Kidney epithelial cell (primary cell): ENCODE measurements around the gene USHBP1. TPM values are rescaled to one million over a fixed set of nuclear protein-coding genes. Genes with fewer than 3 reads are reported as not detected.

ENCODE experiments used
- DNase-seq: peaks from one replicate; pipeline ENCODE4 v3.0.0-alpha.2; 2010; ENCODE audit warnings: low read depth
- H3K27me3 ChIP-seq: 2 replicates; pipeline ENCODE4 v1.6.0; 2011; ENCODE audit warnings: low read length; ENCODE audit not compliant: control insufficient read depth, insufficient read depth
- H3K36me3 ChIP-seq: 2 replicates; pipeline ENCODE4 v1.5.1; 2011; ENCODE audit warnings: low read length; ENCODE audit not compliant: control insufficient read depth, insufficient read depth
- H3K4me3 ChIP-seq: 2 replicates; pipeline ENCODE4 v1.5.1; 2011; ENCODE audit warnings: low read depth, mild to moderate bottlenecking, control low read depth, low read length
- total RNA-seq: library from RNA; depleted of rRNA; stranded (reverse); fragments of >200 nt; gene quantifications from 2 replicates; pipeline ENCODE4 v1.2.3, GENCODE V29; 2015
- TF ChIP-seq, protein P1 (sequence below): IDR thresholded peaks from 2 replicates; pipeline ENCODE4 v1.5.1; 2011; ENCODE audit warnings: mild to moderate bottlenecking, moderate library complexity, low read length, control low read depth, inconsistent platforms; ENCODE audit not compliant: insufficient read depth, poor library complexity, severe bottlenecking

USHBP1 gene
- total RNA-seq, 1 donor from 2014 or later, result 0.29 TPM

DNA sequence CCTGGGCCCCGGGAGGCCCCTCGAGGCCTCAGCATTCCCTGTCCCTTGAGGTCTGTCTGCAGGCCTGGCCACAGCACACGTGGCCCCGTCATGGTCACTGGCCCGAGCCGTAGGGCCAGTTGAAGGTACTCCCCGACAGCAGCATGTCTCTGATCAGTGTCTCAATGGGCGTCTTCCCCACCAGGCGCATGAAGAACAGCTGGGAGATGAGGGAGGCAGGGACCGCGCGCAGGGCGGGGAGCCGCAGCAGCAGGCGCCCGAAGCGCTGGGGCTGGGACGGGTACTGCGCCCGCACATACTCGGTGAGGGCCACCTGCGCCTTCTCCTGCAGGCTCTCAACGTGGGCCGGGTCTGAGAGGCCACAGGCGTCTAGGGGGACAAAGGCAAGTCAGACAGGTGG is 32.3 kb downstream of the USHBP1 start:
- Histone ChIP-seq H3K27me3 (no peaks in the 10 kb centered on the region), H3K4me3 (no peak overlapping the region), H3K36me3 (peaks cover 6% of the 10 kb centered on the region)
- no peak for DNase-seq
- TF ChIP-seq, protein P1, sequence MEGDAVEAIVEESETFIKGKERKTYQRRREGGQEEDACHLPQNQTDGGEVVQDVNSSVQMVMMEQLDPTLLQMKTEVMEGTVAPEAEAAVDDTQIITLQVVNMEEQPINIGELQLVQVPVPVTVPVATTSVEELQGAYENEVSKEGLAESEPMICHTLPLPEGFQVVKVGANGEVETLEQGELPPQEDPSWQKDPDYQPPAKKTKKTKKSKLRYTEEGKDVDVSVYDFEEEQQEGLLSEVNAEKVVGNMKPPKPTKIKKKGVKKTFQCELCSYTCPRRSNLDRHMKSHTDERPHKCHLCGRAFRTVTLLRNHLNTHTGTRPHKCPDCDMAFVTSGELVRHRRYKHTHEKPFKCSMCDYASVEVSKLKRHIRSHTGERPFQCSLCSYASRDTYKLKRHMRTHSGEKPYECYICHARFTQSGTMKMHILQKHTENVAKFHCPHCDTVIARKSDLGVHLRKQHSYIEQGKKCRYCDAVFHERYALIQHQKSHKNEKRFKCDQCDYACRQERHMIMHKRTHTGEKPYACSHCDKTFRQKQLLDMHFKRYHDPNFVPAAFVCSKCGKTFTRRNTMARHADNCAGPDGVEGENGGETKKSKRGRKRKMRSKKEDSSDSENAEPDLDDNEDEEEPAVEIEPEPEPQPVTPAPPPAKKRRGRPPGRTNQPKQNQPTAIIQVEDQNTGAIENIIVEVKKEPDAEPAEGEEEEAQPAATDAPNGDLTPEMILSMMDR, result no peak

DNA sequence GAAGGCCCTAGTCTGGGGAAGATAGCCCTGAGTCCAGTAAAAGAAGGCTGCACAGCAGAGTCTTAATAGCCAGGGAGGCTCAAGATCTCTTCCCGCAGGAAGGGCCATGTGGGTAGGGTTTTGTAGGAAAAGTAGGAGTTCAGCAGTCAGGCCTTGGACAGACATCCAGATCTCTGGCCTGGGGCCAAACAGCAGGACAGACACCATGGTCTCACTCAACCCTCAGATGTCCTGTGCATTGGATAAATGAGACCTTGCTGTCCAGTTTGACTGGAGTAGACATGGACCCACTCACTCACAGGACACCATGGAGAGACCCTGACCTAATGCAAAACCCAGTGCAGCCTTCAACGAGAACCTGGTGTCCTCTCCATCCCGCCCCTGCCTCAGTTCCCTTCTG is 34.7 kb downstream of the USHBP1 start:
- TF ChIP-seq, protein P1, result no peak
- no peak for DNase-seq
- peaks cover 5% of the 10 kb centered on the region for H3K36me3 ChIP-seq
- no peaks in the 10 kb centered on the region for H3K27me3 ChIP-seq
- H3K4me3 ChIP-seq, result no peak overlapping the region

DNA sequence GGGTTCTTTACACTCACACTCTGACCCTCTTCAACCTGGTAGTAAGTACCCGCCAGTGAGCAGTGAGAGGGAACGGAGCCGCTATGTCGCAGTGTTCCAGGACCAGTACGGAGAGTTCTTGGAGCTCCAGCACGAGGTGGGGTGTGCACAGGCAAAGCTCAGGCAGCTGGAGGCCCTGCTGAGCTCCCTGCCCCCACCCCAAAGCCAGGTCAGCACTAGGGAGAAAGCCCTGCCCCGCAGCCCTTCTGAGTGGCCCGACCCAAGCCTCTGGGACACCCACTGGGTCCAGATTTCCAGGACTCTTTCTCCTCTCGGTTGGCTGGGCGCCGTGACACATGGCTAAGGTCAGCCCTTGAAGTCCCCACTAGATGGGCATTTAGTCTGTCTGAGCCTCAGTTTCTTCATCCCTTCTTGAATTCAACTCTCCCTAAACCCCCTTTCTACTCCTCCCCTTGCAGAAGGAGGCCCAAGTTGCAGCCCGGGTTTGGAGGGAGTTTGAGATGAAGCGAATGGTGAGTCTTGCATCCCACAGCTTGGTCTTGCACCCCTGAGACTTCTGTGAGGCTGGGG is 36.7 kb downstream of the USHBP1 start:
- H3K27me3 ChIP-seq, result no peaks in the 10 kb centered on the region
- peaks cover 2% of the 10 kb centered on the region for H3K36me3 ChIP-seq
- DNase-seq, result no peak
- TF ChIP-seq, protein P1, result no peak
- no peak overlapping the region for H3K4me3 ChIP-seq

DNA sequence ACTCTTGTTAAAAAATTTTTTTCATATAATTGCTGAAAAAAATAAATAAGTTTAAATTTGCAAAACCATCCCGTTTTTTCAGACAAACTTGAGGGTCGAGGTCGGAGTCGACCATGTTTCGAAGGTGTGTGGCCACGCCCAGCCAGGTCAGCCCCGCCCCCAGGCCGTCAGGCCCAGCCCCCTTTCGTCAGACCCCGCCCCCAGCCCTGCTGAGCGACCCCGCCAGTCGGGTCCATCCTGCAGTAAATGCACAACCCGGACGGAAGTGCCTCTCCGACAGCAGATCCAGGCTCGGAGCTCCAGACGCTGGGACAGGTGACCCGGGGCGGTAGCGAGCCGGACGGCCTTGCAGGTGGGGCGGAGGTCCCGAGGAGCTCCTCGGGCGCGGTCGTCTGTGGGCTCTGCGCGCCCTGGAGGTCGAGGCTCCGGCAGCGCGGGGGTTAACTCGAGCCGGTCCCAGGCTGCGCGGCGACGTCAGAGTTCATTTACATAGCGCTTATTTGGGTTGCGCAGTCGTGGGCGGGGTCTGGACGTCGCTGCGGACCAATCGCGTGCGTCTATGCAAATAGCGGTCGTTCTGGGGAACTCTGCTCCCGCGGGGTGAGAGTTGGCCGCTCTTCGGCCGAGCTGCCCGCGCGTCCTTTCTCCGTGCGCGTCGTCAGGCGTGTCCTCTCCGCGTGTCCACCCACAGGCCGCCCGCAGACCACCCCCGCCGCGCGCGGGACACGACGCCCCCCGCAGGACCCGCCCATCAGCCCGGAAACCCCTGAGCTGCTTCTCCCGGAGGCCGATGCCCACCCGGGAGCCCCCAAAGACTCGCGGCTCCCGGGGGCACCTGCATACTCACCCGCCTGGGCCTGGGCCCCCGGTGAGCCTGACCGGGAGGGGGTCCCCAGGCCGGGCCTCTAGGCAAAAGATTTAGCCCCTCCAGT is 38.3 kb downstream of the USHBP1 start, which contains the start of gene OCEL1:
OCEL1 (plus strand) TSS at position 225 of the 932 bp plus-strand sequence; CDS start at position 247, 22 bp downstream.
- TF ChIP-seq, protein P1, result no peak
- Histone ChIP-seq H3K36me3 (peaks cover 2% of the 10 kb centered on the region), H3K4me3 (peak within 1 kb of the TSS; percentile 77)

DNA sequence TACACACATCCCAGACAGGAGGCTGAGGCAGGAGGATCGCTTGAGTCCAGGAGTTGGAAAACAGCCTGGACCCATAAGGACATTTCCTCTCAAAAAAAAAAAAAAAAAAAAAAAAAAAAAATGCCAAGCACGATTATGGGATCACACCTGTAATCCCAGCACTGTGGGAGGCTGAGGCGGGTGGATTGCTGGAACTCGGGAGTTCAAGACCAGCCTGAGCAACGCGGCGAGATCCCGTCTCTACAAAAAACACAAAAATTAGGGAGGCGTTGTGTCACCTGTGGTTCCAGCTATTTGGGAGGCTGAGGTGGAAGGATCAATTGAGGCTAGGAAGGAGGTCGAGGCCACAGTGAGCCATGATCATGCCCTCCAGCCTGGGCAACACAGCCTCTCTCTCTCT is 39.5 kb downstream of the USHBP1 start:
- Histone ChIP-seq H3K27me3 (no peaks in the 10 kb centered on the region), H3K36me3 (peaks cover 2% of the 10 kb centered on the region), H3K4me3 (no peak overlapping the region)
- TF ChIP-seq, protein P1, result no peak
- no peak for DNase-seq

More for the DNA sequence above, 38.3 kb downstream of the USHBP1 start, which contains the start of gene OCEL1:
- H3K27me3 ChIP-seq, result no peaks in the 10 kb centered on the region
- peak; percentile 89 for DNase-seq
